Renal pelvis (tissue), 12 donors: ENCODE data around the gene CALB2. TPM values are rescaled to one million over a fixed set of nuclear protein-coding genes. Genes with fewer than 3 reads are reported as not detected.
"Not testable (repeated sequence)": the region's sequence is repeated elsewhere in the genome, so short reads cannot be mapped to it uniquely, and the experiment has no call there.

ENCODE experiments used
- DNase-seq: peaks from one replicate; pipeline ENCODE4 v3.0.0-alpha.2; 2013
- long read RNA-seq, 16 experiments: transcript quantifications; one replicate each; lab custom pipeline, GENCODE V29; 2026
- polyA plus RNA-seq, 3 donors: library from polyadenylated mRNA; unstranded; fragments of 120-200 nt; gene quantifications; one replicate each; pipeline ENCODE4 v1.2.1, GENCODE V29; 2013; ENCODE audit not compliant: insufficient read length in 3 of 3

The CALB2 gene, protein sequence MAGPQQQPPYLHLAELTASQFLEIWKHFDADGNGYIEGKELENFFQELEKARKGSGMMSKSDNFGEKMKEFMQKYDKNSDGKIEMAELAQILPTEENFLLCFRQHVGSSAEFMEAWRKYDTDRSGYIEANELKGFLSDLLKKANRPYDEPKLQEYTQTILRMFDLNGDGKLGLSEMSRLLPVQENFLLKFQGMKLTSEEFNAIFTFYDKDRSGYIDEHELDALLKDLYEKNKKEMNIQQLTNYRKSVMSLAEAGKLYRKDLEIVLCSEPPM
- under 1 TPM; 0.40 to 0.70 (median 0.47) TPM for polyA plus RNA-seq
- long read RNA-seq, donor 1, partial matches to known transcripts: 0 of 1 reads
- long read RNA-seq, donor 1, other reads (novel, unspliced or antisense): 0 of 1 reads
- long read RNA-seq, donor 2, partial matches to known transcripts: 0 of 1 reads
- long read RNA-seq, donor 2, other reads (novel, unspliced or antisense): 0 of 1 reads
- long read RNA-seq, donor 3, partial matches to known transcripts: 0 of 1 reads
- long read RNA-seq, donor 3, other reads (novel, unspliced or antisense): 0 of 1 reads
- long read RNA-seq, donor 4, partial matches to known transcripts: 0 of 1 reads
- long read RNA-seq, donor 4, other reads (novel, unspliced or antisense): 0 of 1 reads
- long read RNA-seq, donor 5: 0 reads
- long read RNA-seq, donor 6: 0 reads
- long read RNA-seq, donor 7: 0 reads
- long read RNA-seq, donor 8: 0 reads
- long read RNA-seq, donor 9, partial matches to known transcripts: 0 of 1 reads
- long read RNA-seq, donor 9, other reads (novel, unspliced or antisense): 0 of 1 reads
- long read RNA-seq, donor 10: 0 reads
- long read RNA-seq, donor 11: 0 reads
- long read RNA-seq, donor 12: 0 reads
- long read RNA-seq, donor 13, partial matches to known transcripts: 0 of 1 reads
- long read RNA-seq, donor 13, other reads (novel, unspliced or antisense): 0 of 1 reads
- long read RNA-seq, donor 14: 0 reads
- long read RNA-seq, donor 15: 0 reads
- long read RNA-seq, donor 16: 0 reads

DNA sequence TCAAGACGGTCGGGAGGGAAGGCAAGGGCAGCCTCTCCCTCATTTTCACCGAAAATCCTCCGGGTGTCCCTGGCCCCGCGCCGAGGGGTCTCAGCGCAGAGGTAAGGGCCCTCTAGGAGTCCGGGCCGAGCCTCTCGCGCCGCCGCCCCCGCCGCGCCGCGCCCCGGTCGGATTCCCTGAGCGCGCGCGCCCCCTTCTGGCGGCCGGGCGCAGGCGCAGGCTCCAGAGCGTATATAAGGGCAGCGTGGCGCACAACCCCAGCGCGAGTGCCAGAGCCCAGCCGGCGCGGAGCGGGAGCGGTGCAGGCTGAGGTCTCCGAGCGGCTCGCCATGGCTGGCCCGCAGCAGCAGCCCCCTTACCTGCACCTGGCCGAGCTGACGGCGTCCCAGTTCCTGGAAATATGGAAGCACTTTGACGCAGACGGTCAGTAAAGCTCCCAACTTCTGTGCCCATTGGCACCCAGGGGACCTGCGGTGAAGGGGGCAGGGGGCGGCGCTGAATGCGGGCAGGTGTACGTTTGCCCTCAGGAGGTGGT, at the start of gene CALB2:
Gene CALB2, plus strand, starts transcription at position 260 of the 535 bp plus-strand sequence. Its CDS starts 70 bp downstream, at position 330.
- peak; percentile 57 for DNase-seq

DNA sequence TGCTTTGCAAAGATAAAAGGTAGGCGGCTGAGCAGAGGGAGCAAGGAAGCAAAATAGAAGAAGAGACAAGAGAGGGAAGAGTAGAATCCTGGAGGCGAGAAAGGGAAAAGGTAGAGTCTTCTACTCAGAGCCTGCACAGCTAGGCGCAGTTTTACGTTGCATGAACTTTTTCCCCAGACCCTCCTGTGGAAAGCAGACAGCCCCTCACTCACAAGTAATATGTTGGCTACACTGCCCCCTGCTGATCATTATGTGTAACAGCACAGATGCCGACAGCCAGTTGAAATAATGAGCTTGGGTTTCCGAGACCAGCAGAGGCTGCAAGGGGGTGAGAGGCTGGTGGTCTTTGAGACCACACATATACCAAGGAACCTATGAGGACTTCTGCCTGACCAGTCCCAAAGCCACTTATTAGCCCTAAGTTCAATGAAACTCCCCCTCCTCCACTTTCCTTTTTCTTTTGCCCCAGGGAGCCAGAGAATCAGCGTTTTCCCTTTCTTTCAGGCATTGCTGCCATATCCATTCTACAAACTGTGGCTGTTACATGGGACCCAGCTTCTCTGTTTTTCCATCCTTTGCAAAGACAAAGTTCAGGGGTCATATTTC, 46.9 kb upstream of the CALB2 start:
- DNase-seq: peak; percentile 30

DNA sequence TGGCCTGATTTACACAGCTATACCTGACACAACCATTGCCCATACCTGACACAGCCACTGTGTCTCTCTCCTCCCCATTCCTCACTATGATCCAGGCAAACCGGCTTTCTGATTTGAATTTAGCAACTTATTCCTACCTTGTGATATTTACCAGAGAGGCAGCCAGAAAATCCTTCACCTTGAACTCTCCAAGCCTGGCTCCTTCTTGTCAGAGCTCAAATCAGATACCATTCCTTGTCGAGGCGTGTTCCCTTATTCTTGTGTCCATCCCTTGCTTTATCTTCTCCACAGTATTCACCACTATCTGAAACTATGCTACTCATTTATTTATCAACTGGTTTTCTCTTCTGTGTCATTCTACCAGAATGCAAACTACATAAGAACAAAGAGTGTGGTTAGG, 44.9 kb upstream of the CALB2 start:
- DNase-seq: not testable (repeated sequence)

DNA sequence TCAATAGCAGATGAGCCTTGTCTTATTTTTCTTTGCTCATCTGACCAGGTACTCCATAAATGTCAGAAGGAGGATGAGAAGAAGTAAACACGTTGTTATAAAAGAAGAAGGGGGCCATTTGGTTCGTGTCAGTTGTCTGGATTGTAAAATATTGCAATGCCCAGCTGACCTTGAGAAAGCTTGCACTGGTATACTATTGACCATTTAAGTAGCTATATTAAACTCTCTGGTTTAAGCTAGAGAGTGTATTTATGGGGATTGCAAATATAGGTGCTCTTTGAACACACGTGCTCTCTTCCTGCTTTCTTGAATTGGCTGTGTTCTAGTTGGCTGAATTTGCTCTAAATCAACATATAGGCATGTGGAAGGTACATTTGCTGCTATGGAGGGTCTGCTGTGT, 43.3 kb upstream of the CALB2 start:
- DNase-seq: no peak

DNA sequence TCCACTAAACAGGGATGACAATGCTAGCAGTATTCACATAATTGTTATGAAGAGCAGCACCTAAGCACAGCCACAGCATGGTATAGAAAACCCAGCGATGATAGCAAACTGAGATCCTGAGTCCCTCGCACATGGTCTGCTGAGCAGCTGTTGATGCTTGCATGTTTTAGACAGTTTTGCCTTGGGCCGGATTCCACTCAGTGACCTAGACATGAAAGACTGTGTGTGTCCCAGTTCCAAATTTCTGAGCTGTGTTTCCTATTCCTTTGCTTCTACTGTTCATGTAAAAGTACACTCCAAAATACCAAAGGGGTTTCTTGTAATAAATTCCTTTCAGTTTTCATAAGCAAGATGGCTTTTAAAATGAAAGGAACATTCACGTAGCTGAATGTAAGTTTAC, 38.5 kb upstream of the CALB2 start:
- no peak for DNase-seq

DNA sequence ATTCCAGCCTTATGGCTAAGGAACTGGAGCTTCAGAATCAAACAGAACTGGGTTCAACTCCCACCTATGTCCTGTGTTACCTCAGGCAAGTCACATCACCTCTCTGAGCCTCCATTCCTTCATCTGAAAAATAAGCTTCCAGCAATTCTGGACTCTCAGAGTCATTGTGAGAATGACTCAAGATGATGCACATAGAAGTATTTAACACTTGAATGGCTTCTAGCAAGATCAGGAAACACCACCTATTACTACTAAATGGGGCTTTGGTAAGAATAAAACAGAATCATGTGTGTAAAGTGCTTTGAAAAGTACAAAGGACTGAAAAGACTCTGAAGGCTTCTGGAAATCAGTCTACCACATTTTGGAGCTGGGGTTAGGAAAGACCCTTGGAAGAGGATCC, 30.8 kb upstream of the CALB2 start:
- DNase-seq: no peak

DNA sequence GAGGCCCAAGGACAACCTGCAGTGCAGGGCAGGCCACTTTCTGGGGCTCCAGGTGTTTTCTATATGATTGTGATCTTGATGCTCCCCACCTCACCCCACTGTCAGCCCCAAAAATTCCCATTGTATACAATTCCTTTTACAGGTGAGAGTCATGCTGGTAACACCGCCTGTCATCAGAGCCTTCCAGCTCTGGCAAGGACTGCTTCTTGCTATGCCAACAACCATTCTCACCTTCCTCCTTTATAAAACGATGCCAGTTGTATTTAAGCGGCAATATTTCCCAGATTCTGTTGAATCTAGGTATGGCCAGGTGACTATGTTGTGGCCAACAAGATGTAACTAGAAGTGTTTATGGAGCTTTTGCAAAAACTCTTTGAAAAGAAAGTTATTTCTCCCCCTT, 30.4 kb upstream of the CALB2 start:
- DNase-seq: no peak

DNA sequence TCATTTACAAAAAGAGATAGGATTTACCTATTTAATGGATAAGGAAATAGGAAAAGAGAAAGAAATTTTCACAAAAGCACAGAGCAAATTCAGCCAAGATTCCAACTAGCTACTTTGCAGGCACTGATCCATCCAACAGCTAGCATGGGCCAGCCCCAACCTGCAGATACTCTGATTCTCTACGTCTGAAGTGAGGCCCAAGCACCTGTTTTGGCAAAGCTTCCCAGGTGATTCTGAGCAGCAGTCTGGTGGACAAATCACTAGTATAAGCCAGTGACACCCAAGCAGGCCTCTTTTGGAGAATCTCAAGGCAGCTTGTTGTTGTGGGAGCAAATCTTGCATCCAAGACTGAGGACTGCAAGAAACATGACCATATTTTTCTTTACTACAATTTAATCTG, 20.9 kb upstream of the CALB2 start:
- DNase-seq: no peak

DNA sequence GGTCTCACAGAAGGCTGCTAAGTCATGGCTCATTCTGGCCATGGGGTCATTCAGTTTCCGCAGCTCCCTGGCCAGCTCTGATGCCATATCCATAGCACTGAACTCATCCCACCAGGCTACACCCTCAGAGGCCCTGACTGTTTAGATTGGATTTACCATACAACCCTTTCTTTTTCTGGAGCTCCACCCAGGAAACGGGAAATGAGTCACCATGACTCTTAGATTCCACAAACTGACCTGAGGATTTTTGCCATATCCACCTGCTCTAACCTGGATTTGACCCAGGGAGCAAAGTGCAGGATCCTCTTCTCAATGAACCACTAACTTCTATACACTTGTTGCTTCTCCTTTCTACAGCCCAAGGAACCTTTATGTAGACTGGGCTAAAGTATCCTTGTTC, 20.3 kb upstream of the CALB2 start:
- no peak for DNase-seq

DNA sequence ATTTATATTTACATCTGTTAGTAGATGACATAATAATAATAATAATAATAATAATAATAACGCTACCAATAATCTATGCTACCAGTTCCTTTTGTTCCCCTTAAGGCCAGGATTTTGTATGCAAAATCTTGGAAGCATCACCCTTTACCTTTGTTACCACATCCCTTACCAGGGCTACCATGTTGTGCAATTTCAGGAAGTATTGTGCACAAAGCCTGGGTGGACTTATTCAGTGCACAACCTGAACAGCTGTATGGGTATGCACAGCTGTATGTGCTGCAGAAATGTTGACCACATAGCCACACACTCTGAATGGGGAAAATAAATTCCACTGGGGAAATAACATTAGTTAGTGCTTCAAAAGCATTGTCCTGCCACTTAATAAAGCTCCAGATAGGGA, 19.9 kb upstream of the CALB2 start:
- no peak for DNase-seq

DNA sequence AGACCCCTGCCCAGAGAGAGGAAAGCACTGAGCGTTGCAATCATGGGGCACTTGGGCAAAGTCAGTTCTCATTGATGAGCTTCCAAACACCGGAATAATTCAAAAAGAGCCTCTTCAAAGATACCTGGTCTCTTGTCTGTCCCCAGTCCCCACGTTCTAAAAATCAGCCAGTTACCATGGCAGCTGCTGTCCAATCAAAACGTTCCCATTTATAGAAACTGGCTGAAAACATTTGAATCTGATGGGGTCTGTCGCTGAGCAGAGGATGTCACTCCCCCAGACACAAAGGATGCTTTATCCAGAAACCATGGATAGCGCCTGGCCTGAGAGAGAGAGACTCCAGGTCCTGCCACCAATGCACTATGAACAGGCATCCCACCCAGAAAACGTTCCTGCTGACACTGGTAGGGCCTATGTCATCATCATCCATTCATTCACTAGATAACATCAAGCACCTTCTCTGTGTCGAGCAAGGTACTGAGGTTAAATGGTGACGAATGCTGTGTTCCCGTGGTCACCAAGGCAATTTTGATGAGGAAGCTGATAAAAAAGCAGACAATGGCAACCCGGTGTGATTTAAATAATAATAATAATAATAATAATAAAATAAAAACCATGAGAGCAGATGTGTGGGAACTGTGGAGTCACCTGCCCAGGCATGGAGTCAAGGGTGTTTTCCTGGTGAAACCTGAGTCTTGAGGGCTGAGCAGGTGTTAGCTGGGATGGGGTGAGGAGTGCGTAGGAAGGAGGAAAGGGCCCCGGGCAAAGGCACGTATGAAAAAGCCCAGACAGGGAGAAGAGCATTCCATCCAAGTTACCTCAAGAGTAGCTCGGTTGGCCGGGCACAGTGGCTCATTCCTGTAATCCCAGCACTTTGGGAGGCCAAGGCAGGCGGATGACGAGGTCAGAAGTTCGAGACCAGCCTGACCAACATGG, 19.0 kb upstream of the CALB2 start:
- DNase-seq: no peak

DNA sequence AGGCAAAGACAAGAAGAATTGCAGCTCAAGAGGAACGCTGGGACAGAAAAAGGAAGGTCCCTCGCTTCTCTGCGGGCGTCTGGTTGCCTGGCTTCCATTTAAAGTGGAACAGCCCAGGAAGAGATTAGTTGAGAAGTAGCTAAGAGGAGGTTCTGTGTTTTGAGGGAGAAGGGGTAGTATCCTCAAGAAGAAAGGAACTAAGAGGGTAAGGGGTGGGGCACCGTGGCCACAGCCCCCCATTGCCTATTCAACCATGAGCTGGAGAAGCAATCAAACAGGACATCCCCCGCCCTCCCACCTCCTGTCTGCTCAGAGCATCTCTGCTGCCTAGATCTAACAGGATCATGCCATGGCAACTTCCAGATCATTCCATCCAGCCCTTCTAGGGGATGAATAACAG, 18.1 kb upstream of the CALB2 start:
- no peak for DNase-seq

DNA sequence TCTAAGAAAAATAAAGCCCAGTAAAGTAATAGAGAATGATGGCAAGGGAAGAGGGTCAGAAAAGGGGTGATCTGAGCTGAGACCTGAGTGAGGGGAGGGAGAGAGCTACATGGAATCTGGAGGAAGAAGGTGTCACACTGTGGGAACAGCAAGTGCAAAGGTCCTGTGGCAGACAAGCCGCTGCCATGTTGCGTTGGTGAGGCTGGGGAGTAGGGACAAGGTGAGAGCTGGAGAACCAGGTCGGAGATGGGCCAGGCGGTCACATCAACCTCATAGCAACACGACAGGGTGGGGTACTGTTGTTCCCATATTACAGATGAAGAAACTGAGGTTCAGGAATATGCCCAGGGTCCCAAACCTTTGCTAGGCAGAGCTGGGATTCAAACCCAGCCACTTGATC, 16.6 kb upstream of the CALB2 start:
- DNase-seq: no peak

DNA sequence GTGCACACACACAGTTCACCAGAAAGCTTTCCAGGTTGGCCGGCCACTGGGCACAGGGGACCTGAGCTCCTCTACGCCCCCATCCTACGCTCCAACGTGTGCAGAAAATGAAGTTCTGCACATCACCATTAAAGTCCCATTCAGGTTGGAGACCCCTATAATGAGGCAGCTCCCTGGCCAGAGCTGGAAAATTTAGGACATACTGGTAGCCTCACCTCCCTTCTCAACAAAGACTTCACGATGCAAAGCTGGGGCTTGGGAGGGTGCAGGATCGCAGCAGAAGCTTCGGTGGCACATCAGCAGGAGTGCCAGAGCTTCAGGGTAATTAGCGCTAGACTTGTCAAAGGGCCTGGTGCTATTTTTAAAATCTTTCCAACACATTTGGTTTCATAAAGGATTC, 15.4 kb upstream of the CALB2 start:
- no peak for DNase-seq

DNA sequence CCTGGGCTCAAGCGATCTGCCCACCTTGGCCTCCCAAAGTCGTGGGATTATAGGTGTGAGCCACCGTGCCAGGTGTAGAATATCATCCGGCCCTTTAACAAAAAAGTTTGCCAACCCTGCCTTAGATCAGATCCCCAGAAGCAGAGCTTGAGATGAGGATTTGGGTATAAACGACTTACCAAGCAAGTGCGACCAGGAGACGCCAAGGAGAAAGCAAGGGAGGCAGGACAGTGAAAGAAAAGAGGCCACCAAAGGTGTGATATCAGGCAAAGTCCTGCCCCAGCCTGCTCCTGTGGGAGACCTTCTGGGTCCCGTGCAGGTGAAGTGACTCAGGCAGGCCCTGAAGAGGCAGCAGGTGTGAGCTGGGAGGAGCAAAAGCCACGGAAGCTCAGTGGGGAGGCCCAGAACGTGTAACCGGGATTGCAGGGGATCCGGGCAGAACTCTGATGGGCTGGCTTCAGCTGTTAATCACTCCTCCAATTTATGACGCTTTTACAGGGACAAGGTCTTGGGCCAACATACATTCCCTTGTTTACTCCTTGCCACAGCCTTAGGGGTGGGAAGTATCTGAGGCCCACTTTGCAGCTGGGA, 14.1 kb upstream of the CALB2 start:
- DNase-seq: no peak

DNA sequence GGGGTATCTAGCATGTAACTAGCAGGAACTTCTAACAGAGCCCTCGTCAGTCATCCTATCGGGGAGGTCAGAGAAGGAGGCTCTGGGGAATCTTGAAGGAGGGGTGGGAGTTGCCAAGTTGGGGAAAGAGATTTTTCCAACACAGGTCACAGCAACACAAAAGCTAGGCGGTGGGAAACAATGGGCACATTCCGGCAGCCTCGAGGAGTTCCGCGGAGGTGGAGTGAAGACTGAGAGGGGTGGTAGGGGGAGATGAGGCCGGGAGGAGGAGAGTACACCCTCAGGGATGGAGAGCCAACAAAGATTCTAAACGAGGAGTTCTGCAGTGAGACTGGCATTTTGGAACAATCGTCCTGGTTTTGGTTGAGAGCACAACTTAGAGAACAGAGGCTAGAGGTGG, 13.5 kb upstream of the CALB2 start:
- DNase-seq: no peak

DNA sequence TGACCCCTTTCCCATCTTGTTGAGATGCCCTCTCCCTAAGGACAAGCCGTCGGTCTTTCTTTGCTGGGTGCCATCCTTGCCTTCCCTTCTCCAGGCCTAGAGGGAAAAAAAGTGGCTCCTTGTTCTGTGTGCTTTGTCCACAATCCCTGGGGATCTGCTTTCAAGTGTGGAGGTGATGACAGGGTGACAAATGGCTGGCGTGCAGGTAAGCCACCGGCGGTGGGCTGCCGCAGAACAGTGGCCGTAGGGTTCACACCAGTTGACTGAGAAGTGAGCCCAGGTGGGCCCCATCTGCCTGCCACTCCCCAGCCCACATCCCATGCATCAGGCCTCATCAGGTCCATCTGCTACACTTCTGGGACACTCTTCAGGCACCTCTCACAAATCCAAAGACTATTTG, 11.4 kb upstream of the CALB2 start:
- DNase-seq: no peak

DNA sequence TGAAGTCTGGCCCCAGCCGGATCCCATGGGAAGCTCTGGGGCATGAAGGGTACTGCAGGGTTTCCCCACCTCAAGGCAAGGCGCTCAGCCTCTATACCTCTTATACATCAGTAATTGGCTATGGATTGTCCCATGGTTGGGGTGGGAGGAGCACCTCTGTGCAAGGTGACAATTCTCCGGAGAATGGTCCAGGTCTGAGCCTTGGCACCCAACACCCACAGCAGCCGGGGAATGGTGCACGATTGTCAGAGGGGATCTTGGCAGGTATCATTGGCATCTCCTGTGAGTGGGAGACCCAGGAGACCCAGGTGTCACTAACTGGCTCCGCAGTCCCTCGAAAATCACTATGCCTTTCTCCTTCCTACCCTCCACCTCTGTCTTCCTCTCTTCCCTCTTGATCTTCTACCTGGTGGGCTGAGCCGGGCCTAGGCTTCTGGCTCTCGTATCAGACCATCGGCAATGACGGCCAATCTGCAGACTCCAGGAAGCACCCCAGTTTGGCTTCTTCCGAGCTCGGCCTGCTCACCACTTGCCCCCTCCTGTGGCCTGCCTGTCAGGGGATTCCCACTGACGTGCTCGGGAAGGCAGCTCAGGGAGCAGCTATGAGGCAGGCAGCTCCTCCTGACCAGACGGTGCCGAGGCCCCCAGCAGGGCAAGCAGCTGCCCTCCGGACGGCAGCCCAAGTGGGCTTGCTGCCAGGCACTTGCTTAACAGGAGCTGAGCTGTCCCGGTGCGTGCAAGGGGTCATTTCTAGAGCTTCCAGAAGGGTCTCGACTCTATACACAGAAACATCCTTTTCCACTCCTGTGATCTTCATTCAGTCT, 10.0 kb upstream of the CALB2 start:
- DNase-seq: no peak

DNA sequence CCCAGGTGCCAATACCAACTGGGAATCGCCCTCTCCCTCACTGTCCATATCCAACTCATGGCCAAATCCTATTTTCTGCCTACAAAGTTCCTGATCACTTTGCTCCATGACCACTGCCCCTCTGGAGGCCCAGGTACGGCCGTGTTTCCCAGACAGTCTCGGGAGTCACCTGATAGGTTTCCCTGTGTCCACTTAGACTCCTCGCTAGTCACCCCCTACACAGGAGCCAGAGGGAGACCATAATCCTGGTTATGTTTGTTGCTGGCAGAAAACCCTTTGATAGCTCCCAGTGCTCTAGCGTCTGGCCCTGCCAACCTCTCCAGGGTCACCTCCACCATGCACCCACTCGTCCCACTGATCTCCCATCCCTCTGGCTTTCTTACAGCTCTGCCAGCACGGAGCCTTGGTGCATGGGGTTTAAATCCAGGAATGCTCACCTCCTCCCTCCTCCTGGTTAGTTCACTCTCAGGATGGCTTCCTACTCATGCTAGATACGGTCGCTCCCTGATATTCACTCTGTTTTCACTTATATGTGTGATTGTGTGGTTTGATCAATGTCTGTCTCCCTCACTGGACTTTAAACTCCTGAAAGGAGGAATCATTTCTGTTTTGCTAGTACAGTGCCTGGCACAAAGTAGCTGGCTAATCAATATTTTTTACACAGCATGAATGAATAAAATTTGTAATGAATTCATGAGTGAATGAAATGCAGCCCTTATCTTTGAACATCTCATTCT, 7.5 kb upstream of the CALB2 start:
- DNase-seq: no peak
